ENCODE data around the gene THADA.

The THADA gene

DNA sequence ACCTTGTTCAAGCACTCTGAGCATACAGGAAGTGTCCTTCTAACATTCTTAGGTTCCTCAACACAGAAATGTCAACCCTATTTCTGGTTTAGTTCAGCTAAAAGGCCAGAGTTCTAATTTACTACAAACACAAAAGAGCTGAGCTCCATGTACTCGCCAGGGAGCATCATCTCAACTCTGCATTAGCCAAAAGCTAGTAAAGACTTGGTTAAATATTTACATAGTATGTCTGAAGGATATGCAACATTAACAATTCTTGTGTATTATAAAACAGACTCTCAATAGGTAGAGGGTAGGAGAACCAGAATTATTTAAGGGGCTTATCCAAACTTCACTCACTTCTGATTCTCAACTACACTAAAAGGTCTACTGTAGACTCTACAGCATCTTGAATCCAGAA is 154.6 kb downstream of the THADA start:
- no peak for TF ChIP-seq REST (IDR thresholded peaks at IDR 0.05; ENCODE audit: insufficient read depth in 1 of 2, low read depth in 2 of 2, low read length in 2 of 2)
- TF ChIP-seq FOXP2 (optimal IDR thresholded peaks at IDR 0.05; ENCODE audit: borderline replicate concordance, extremely low read depth, extremely low read length, insufficient read depth): no peak
- TF ChIP-seq SIN3A (IDR thresholded peaks at IDR 0.05; ENCODE audit: borderline replicate concordance, insufficient read depth, low read length): no peak
- no peak for TF ChIP-seq POLR2AphosphoS5 (IDR thresholded peaks at IDR 0.05; ENCODE audit: low read depth, low read length)
- TF ChIP-seq TAF1 (IDR thresholded peaks at IDR 0.05; ENCODE audit: borderline replicate concordance, insufficient read depth, low read length): no peak

GRCh38 chr2:43438858-43439655 is 156.8 kb downstream of the THADA start:
- TF ChIP-seq TAF1 (IDR thresholded peaks at IDR 0.05; ENCODE audit: borderline replicate concordance, insufficient read depth, low read length) (no peak), REST (IDR thresholded peaks at IDR 0.05; ENCODE audit: insufficient read depth in 1 of 2, low read depth in 2 of 2, low read length in 2 of 2) (no peak), SIN3A (IDR thresholded peaks at IDR 0.05; ENCODE audit: borderline replicate concordance, insufficient read depth, low read length) (no peak), FOXP2 (optimal IDR thresholded peaks at IDR 0.05; ENCODE audit: borderline replicate concordance, extremely low read depth, extremely low read length, insufficient read depth) (no peak), POLR2AphosphoS5 (IDR thresholded peaks at IDR 0.05; ENCODE audit: low read depth, low read length) (no peak)

- TF ChIP-seq FOXP2 (optimal IDR thresholded peaks at IDR 0.05; ENCODE audit: borderline replicate concordance, extremely low read depth, extremely low read length, insufficient read depth): no peak
Observed at GRCh38 chr2:43438342-43438741, 157.5 kb downstream of the THADA start.

DNA sequence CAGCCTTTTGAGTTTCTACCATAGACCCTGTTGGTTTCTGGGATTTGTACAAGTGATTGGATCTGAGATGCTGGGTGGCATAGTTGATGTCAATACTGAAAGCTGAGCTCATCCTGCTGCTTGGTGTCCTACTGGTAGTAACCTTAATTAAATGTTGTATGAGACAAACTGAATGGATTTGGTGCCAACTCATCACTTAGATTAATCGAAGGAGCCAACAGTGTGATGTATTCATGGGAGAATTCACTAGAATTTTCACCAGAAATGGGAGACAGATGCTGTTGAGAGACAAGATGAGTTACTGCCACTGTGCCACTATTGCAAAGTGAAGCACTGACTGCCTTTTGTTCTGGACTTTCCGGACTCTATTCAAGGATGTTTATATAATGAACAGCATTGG is 158.5 kb downstream of the THADA start:
- TF ChIP-seq FOXP2 (optimal IDR thresholded peaks at IDR 0.05; ENCODE audit: borderline replicate concordance, extremely low read depth, extremely low read length, insufficient read depth) (no peak), POLR2AphosphoS5 (IDR thresholded peaks at IDR 0.05; ENCODE audit: low read depth, low read length) (no peak), SIN3A (IDR thresholded peaks at IDR 0.05; ENCODE audit: borderline replicate concordance, insufficient read depth, low read length) (no peak)

DNA sequence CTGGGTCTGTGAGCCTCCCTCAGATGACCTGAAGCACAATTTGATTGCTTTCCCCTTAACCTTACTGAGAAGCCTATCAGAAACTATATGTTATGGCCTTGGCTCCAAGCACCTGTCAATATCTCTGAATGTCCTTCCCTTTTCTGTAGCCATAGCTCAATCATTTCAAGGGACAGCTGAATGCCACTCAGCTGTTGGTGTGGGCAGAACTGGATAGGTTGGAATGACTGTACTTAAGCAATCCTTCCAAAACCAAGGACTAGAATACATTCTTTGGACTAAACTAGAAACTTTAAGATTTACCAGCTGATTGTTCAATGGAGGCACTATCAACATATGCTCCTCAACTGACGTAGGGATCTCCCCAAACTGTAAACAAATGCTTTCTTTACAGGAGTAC is 159.4 kb downstream of the THADA start:
- TF ChIP-seq FOXP2 (optimal IDR thresholded peaks at IDR 0.05; ENCODE audit: borderline replicate concordance, extremely low read depth, extremely low read length, insufficient read depth): no peak
- no peak for TF ChIP-seq POLR2AphosphoS5 (IDR thresholded peaks at IDR 0.05; ENCODE audit: low read depth, low read length)
- TF ChIP-seq TAF1 (IDR thresholded peaks at IDR 0.05; ENCODE audit: borderline replicate concordance, insufficient read depth, low read length): no peak
- TF ChIP-seq SIN3A (IDR thresholded peaks at IDR 0.05; ENCODE audit: borderline replicate concordance, insufficient read depth, low read length): no peak
- TF ChIP-seq REST (IDR thresholded peaks at IDR 0.05; ENCODE audit: insufficient read depth in 1 of 2, low read depth in 2 of 2, low read length in 2 of 2): no peak

DNA sequence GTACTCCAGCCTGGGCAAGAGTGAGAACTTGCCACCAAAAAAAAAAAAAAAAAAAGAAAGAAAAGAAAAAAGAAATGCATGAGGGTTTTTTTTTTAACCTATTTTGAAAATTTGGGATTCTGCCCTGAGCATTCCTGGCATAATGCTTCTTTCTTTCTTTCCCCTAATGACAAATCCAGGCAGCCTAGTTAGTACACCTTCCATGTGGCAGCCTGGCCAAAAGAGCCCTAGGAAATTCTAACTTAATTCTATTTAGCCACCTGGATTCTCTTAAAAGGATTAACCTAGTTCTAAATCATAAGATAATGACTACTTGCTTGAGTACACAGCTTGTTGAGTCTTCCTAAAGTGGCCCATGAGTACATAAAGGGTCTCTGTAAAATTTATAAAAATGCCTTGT is 160.1 kb downstream of the THADA start:
- TF ChIP-seq SIN3A (IDR thresholded peaks at IDR 0.05; ENCODE audit: borderline replicate concordance, insufficient read depth, low read length) (no peak), FOXP2 (optimal IDR thresholded peaks at IDR 0.05; ENCODE audit: borderline replicate concordance, extremely low read depth, extremely low read length, insufficient read depth) (no peak), REST (IDR thresholded peaks at IDR 0.05; ENCODE audit: insufficient read depth in 1 of 2, low read depth in 2 of 2, low read length in 2 of 2) (no peak), TAF1 (IDR thresholded peaks at IDR 0.05; ENCODE audit: borderline replicate concordance, insufficient read depth, low read length) (no peak), POLR2AphosphoS5 (IDR thresholded peaks at IDR 0.05; ENCODE audit: low read depth, low read length) (no peak)
